Raji (cell line): ENCODE data around the gene NUDT7.

Experiments
- POLR2A ChIP-seq: IDR thresholded peaks from 2 replicates; pipeline ENCODE4 v1.6.1; 2011; ENCODE audit warnings: low read depth, low read length, control low read depth; ENCODE audit not compliant: insufficient read depth

Gene NUDT7

GRCh38 chr16:77722309-77723107, at the start of gene NUDT7:
Gene NUDT7 (plus strand): TSS chr16:77722514. CDS start chr16:77722583, 69 bp downstream.
- TF ChIP-seq POLR2A: peak; percentile 76

GRCh38 chr16:77674888-77675287, 47.4 kb upstream of the NUDT7 start:
- TF ChIP-seq POLR2A: no peak

GRCh38 chr16:77675464-77676324, 46.6 kb upstream of the NUDT7 start:
- no peak for TF ChIP-seq POLR2A

GRCh38 chr16:77677129-77677528, 45.2 kb upstream of the NUDT7 start:
- no peak for TF ChIP-seq POLR2A

- TF ChIP-seq POLR2A: no peak
Observed at GRCh38 chr16:77679391-77679790, 42.9 kb upstream of the NUDT7 start.

GRCh38 chr16:77679901-77680300, 42.4 kb upstream of the NUDT7 start:
- TF ChIP-seq POLR2A: no peak

- no peak for TF ChIP-seq POLR2A
Observed at GRCh38 chr16:77680496-77680895, 41.8 kb upstream of the NUDT7 start.

GRCh38 chr16:77682586-77682985, 39.7 kb upstream of the NUDT7 start:
- TF ChIP-seq POLR2A: no peak

GRCh38 chr16:77683397-77684180, 38.7 kb upstream of the NUDT7 start:
- no peak for TF ChIP-seq POLR2A

GRCh38 chr16:77684181-77684526, 38.2 kb upstream of the NUDT7 start:
- TF ChIP-seq POLR2A: no peak

GRCh38 chr16:77686385-77686784, 35.9 kb upstream of the NUDT7 start:
- TF ChIP-seq POLR2A: no peak

GRCh38 chr16:77689971-77690370, 32.3 kb upstream of the NUDT7 start:
- TF ChIP-seq POLR2A: no peak

- no peak for TF ChIP-seq POLR2A
Observed at GRCh38 chr16:77690416-77690815, 31.9 kb upstream of the NUDT7 start.

- TF ChIP-seq POLR2A: no peak
Observed at GRCh38 chr16:77692612-77693011, 29.7 kb upstream of the NUDT7 start.

GRCh38 chr16:77696149-77696548, 26.2 kb upstream of the NUDT7 start:
- no peak for TF ChIP-seq POLR2A
